T-helper 9 cell (primary cell): Measurements from ENCODE around the gene LILRA6.
A peak's percentile ranks its signal among the peaks of the same experiment; 100 is the strongest.
"Not testable (repeated sequence)": the region's sequence is repeated elsewhere in the genome, so short reads cannot be mapped to it uniquely, and the experiment has no call there.

Experiments
- DNase-seq: peaks from one replicate; pipeline ENCODE4 v3.0.0-alpha.2; 2020
- total RNA-seq, 2 donors: gene quantifications; one replicate each; lab custom pipeline; 2026; lab: John Stamatoyannopoulos, UW

Gene LILRA6
- total RNA-seq = 0.07 to 0.72 reads per million in 2 donors

DNA sequence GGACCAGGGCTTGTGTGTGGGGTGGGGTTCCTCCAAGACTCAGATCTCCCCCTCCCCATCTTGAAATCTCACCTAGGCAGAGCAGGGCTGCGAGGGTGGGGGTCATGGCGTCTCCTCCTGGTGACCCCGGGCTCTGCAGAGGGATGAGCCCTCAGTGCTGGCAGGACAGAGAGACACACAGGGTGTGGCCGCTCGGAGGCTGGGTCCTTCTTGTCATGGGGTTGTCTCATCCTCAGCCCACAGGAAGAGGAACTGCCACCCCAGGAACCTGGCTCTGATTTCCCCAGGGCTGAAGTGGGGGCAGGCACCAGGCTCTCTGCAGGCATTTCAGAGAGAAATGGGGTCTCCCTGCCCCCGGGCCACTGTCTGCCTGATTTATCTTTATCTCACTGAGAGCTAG is at the start of gene LILRA6:
Gene LILRA6, minus strand, starts transcription at position 145 of the 400 bp plus-strand sequence.
- not testable (repeated sequence) for DNase-seq

GRCh38 chr19:54289160-54289559 is 46.6 kb upstream of the LILRA6 start:
- DNase-seq = not testable (repeated sequence)

- DNase-seq = no peak
These were observed 44.9 kb upstream of the LILRA6 start for GRCh38 chr19:54287456-54287855.

DNA sequence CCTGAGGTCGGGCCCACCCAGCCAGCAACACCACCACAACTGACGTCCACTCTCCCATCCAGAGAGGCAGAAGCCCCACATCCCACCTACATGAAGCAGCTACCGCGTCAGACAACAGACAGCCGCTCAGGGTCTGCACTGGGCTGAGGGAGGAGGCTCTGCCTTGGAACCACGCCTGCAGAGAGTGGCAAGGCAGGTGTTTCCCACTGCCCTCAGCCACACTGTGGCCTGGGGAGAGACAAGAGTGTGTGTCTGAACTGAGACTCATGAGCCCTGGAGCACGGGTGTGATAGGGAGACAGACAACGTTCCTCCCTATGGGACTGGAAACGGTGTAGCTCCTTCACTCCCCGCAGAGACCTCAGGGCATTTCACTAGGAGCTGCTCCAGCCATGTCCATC is 43.7 kb upstream of the LILRA6 start:
- DNase-seq = not testable (repeated sequence)

DNA sequence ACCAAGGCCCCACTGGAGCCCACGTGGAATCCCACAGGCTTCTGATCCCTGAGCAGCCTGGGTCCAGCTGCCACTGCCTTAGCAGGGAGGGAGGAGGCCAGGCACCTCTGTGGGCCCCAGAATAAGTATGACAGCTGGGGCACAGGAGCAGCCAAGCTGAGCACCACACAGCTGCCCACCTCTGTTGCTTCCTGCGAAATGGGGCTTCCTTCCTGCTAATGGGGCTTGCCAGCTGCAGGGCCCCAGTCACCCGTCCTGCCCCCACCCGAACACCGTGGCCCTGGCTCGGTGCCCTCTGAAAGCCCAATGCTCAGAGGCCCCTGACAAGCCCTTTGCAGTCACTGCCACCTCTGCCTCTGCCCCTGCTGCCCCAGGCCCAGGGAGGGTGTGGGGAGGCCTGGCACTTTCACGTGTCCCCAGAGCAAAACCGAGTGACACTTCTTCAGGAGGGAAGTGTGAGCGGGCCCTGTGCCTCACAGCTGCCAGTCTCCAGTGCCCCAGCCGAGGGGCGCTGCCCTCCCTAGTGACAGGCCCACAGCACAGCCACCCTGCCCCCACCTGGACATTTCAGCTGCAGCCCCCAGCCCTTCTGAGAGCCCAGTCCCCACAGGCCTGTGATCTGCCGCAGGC is 43.0 kb upstream of the LILRA6 start:
- DNase-seq = not testable (repeated sequence)

DNA sequence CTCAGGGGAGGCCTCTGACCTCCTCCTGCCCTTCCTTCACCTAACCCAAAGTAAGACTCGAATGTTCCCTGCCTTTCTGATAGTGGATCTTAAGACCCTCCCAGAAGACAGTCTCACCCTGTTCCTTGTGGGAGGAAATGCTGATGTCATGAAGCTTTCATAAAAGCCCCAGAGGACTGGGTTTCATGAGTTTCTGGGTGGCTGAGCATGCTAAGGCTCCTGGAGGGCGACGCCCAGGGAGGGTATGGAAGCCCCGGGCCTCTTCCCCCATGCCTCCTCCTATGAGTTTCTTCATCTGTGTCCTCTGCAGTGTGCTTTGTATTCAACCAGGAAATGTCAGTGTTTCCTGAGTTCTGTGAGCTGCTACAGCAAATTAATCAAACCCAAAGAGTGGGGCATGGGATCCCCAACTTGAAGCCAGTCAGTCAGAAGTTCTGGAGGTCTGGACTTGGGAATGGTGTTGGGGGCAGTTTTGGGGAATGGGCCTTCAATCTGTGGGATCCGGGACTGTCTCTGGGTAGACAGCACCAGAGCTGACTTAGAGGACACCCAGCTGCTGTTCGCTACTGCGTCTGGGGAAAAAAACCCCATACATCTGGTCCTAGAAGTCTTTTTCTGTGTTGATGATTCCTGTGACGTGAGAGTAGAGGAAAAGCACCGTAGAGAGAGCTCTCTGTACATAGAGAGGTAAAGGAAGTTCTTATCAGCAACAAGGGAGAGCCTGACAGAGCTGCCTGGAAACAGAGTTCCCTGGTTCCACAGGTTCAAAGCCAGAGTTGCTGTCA is 40.3 kb upstream of the LILRA6 start:
- no peak for DNase-seq

GRCh38 chr19:54281729-54282075 is 39.1 kb upstream of the LILRA6 start:
- DNase-seq = not testable (repeated sequence)

GRCh38 chr19:54281007-54281728 is 38.6 kb upstream of the LILRA6 start, which contains the start of gene LILRB2:
Gene LILRB2, minus strand, starts transcription at chr19:54281110. Its CDS starts 614 bp downstream, at chr19:54280496.
- no peak for DNase-seq

GRCh38 chr19:54280441-54280840 is 37.9 kb upstream of the LILRA6 start:
- not testable (repeated sequence) for DNase-seq

- not testable (repeated sequence) for DNase-seq
These were observed 37.4 kb upstream of the LILRA6 start for GRCh38 chr19:54280025-54280424.

- DNase-seq = no peak
These were observed 36.9 kb upstream of the LILRA6 start for GRCh38 chr19:54279406-54279962.

- not testable (repeated sequence) for DNase-seq
These were observed 36.1 kb upstream of the LILRA6 start for GRCh38 chr19:54278571-54279195.

- DNase-seq = not testable (repeated sequence)
These were observed 35.5 kb upstream of the LILRA6 start for GRCh38 chr19:54278056-54278455.

GRCh38 chr19:54277111-54277615 is 34.6 kb upstream of the LILRA6 start:
- DNase-seq = not testable (repeated sequence)

- DNase-seq = no peak
These were observed 33.4 kb upstream of the LILRA6 start for GRCh38 chr19:54275951-54276350.

DNA sequence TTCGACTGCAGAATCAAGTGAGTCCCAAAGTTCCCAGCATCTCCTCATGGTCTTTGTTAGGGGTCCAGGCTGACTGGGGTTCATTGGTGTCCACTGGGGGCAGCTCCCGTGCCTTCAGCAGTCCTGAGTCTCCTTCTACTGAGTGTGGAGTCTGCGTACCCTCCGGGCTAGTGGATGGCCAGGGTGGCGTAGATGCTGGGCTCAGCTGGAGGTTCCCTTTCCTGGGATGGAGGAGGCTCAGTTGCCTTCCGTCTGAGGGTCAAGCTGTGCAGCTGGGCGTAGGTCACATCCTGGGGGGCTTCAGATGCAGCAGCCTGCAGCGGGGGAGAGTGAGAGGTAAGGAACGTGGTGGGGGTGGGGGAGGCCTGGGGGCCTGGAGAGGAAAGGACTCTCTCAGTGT is 31.9 kb upstream of the LILRA6 start:
- not testable (repeated sequence) for DNase-seq

DNA sequence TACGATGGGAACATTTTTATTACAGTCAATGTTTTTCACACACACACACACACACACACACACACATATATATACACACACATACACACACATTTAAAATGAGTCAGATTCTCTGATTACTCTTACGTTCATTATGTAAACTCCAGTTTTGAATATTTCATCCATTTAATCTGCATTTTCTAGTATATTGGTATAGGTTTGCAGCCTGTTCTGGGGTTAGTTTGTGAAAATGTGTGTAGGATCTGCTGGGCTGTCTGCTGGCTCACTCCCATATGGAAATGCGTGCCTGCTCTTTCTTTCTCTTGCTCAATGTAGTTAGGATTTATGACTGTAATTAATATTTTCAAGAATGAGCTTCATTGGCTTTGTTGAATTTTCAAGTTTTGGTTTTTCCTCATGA is 31.2 kb upstream of the LILRA6 start:
- DNase-seq = no peak

- DNase-seq = not testable (repeated sequence)
These were observed 29.6 kb upstream of the LILRA6 start for GRCh38 chr19:54272181-54272580.

DNA sequence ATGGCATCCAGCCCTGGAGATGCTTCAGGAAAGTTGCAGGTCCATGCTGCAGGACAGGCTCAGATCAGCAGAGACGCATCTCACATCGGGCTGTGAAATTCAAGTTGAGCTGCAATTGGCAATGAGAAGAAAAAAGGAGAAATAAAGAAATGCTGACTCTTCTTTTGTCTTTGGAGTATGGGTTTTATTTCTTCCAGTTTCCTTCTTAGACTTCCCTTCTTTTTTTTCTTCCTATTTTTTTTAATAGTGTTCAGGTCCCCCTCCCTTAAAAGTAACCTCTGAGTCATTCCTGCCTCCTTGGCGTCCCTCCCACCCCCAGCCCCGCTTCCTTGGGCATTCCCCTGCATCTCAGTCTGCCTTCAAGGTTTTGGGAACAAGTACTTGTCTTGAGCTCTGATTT is 29.0 kb upstream of the LILRA6 start:
- not testable (repeated sequence) for DNase-seq

GRCh38 chr19:54271106-54271505 is 28.5 kb upstream of the LILRA6 start:
- DNase-seq = no peak

DNA sequence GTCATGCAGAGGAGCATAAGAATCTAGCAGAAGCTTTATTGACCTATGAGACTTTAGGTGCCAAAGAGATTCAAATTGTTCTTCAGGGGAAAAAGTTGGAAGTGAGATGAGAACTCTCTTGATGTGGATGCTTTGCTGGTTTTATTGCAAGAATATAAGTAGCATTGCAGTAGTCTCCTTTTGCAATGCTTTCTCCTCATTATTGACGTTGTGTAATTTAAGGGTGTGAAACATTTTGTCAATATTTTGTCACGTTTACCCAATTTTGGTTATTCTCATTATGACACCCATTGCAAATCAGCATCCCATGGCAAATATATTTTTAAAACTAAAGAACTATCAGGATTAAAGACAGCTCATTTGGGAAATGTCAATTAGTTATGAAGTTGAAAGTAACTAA is 26.3 kb upstream of the LILRA6 start:
- DNase-seq = no peak

GRCh38 chr19:54266133-54266532 is 23.5 kb upstream of the LILRA6 start:
- peak; percentile 46 for DNase-seq
